ENCODE results near the gene AMTN.

Gene AMTN

DNA sequence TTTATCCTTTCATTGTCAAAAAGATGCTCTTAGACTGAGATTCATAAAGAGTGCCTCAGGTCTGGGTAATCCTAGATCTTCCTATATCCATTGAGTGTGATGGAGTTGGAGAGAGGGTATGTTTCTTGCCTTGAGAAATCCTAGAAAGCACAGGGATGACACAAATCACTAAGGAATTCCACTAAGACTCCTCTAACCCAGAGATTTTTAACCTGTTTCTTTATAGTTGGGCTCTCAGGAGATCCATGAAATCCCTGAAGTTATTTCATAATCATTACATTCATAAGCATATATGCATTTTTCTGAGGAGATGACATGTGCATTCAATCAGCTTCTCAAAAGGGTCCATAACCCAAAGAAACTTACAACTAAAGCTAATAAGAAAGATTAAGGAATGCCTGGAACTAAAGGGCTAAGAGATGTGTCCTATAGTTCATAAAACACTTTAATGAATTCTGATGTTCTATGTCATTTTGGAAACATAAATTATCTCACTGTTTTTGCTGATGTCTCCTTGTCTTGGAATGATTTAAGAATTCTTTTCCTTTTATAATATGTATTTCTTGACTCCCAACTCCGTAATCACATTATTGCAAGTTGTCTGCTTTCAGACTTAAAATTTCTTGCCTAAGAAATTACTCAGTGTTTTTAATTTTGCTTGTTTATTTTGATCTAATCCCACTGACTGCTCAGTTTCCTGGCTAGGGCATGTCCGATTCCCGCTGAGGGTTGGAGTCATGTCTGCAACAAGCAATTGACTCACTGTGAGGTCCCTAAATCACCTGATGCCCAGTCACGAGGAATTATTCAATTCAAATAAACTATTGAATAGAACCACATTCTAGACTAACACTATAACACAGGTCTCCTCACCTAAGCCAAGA is 2.8 kb upstream of the AMTN start:
- Histone ChIP-seq H3K27ac (no peak overlapping the region), H2AFZ (no peak overlapping the region), H3K79me2 (no peaks in the 10 kb centered on the region), H3K36me3 (ENCODE audit: control insufficient read depth, insufficient read depth, low read length) (no peaks in the 10 kb centered on the region), H3K4me3 (ENCODE audit: low read depth, low read length) (no peak overlapping the region), H3K27me3 (ENCODE audit: control insufficient read depth, insufficient read depth, low read length) (no peaks in the 10 kb centered on the region), H3K4me2 (ENCODE audit: low read length) (no peak overlapping the region), H3K9ac (no peak overlapping the region), H3K4me1 (no peaks in the 10 kb centered on the region), H3K9me3 (ENCODE audit: control insufficient read depth, low read length) (no peaks in the 10 kb centered on the region)
- TF ChIP-seq, protein P1, sequence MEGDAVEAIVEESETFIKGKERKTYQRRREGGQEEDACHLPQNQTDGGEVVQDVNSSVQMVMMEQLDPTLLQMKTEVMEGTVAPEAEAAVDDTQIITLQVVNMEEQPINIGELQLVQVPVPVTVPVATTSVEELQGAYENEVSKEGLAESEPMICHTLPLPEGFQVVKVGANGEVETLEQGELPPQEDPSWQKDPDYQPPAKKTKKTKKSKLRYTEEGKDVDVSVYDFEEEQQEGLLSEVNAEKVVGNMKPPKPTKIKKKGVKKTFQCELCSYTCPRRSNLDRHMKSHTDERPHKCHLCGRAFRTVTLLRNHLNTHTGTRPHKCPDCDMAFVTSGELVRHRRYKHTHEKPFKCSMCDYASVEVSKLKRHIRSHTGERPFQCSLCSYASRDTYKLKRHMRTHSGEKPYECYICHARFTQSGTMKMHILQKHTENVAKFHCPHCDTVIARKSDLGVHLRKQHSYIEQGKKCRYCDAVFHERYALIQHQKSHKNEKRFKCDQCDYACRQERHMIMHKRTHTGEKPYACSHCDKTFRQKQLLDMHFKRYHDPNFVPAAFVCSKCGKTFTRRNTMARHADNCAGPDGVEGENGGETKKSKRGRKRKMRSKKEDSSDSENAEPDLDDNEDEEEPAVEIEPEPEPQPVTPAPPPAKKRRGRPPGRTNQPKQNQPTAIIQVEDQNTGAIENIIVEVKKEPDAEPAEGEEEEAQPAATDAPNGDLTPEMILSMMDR (IDR thresholded peaks at IDR 0.05) = no peak

DNA sequence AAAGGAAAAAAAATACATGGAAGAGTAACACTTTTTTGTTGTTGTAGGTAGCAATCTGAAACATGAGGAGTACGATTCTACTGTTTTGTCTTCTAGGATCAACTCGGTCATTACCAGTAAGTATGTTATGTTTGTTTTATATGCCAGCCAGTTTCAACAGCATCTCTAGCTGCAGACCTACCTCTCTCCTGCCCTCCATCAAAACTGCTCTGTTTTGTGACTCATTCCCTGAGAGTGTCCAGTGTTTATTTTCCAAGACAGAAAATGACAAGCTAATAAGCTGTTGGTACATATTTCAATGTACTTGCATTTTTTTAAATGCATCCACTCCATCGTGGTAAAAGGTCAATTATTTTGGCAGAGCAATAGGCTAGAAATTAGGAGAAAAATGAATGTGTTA is 347 bp downstream of the AMTN start:
- TF ChIP-seq, protein P1 (IDR thresholded peaks at IDR 0.05) = no peak
- H3K36me3 ChIP-seq (ENCODE audit: control insufficient read depth, insufficient read depth, low read length) = no peaks in the 10 kb centered on the region
- H3K4me3 ChIP-seq (ENCODE audit: low read depth, low read length) = no peak overlapping the region
- H3K4me2 ChIP-seq (ENCODE audit: low read length) = no peak overlapping the region
- H3K27me3 ChIP-seq (ENCODE audit: control insufficient read depth, insufficient read depth, low read length) = no peaks in the 10 kb centered on the region
- no peaks in the 10 kb centered on the region for H3K4me1 ChIP-seq
- no peaks in the 10 kb centered on the region for H3K79me2 ChIP-seq
- no peaks in the 10 kb centered on the region for H3K9me3 ChIP-seq (ENCODE audit: control insufficient read depth, low read length)
- no peak overlapping the region for H3K9ac ChIP-seq
- no peak overlapping the region for H2AFZ ChIP-seq
- no peak overlapping the region for H3K27ac ChIP-seq

DNA sequence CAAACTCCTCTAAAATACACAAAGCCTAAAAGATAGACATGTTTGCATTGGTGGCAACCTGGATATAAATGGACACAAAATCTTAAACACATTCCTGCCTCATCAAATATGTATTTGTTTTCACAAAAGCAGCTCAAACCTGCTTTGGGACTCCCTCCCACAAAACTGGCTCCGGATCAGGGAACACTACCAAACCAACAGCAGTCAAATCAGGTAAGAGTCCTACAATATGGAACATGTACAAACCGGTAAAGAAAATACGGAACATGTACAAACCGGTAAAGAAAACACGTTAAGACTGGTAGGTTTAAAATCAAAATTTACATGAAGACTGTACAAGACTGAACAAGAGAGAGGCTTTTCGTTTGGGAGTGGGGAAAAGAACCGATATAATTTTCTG is 4.3 kb downstream of the AMTN start:
- H3K4me3 ChIP-seq (ENCODE audit: low read depth, low read length) = no peak overlapping the region
- H2AFZ ChIP-seq = no peak overlapping the region
- no peaks in the 10 kb centered on the region for H3K4me1 ChIP-seq
- H3K79me2 ChIP-seq = no peaks in the 10 kb centered on the region
- no peaks in the 10 kb centered on the region for H3K9me3 ChIP-seq (ENCODE audit: control insufficient read depth, low read length)
- H3K9ac ChIP-seq = no peak overlapping the region
- no peak overlapping the region for H3K4me2 ChIP-seq (ENCODE audit: low read length)
- TF ChIP-seq, protein P1 (IDR thresholded peaks at IDR 0.05) = no peak
- H3K36me3 ChIP-seq (ENCODE audit: control insufficient read depth, insufficient read depth, low read length) = no peaks in the 10 kb centered on the region
- no peak overlapping the region for H3K27ac ChIP-seq
- no peaks in the 10 kb centered on the region for H3K27me3 ChIP-seq (ENCODE audit: control insufficient read depth, insufficient read depth, low read length)

DNA sequence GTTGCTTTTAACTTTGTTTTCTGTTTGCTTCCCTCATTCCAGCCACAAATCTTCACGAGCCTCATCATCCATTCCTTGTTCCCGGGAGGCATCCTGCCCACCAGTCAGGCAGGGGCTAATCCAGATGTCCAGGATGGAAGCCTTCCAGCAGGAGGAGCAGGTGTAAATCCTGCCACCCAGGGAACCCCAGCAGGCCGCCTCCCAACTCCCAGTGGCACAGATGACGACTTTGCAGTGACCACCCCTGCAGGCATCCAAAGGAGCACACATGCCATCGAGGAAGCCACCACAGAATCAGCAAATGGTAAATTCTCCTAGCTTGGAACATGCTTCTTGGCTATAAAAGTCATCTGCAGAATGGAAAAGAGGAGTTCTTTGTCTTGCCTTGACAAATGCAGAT is 12.6 kb downstream of the AMTN start:
- H3K9ac ChIP-seq = no peak overlapping the region
- H3K27me3 ChIP-seq (ENCODE audit: control insufficient read depth, insufficient read depth, low read length) = no peaks in the 10 kb centered on the region
- no peaks in the 10 kb centered on the region for H3K36me3 ChIP-seq (ENCODE audit: control insufficient read depth, insufficient read depth, low read length)
- H3K79me2 ChIP-seq = no peaks in the 10 kb centered on the region
- no peak overlapping the region for H3K4me2 ChIP-seq (ENCODE audit: low read length)
- H3K27ac ChIP-seq = no peak overlapping the region
- no peak overlapping the region for H2AFZ ChIP-seq
- TF ChIP-seq, protein P1 (IDR thresholded peaks at IDR 0.05) = no peak
- H3K9me3 ChIP-seq (ENCODE audit: control insufficient read depth, low read length) = no peaks in the 10 kb centered on the region
- no peaks in the 10 kb centered on the region for H3K4me1 ChIP-seq
- no peak overlapping the region for H3K4me3 ChIP-seq (ENCODE audit: low read depth, low read length)

DNA sequence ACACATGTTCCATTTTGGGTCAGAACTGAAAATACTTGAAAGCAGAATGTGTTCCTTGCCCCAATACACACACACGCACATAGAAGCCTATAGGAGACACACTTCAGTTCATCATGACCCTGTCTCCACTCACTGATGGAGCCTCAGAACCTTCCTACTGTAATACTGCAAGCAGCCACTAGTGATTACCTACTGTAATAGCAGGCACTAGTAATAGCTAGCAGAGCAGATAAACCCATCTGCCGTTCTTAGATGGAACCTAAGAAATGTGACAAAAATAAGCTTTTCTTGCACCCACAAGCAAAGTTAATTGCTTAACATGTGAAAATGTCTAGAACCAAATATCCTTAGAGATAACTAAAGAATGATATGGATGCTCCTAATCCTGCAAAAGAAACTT is 13.6 kb downstream of the AMTN start:
- no peaks in the 10 kb centered on the region for H3K79me2 ChIP-seq
- H3K27ac ChIP-seq = no peak overlapping the region
- TF ChIP-seq, protein P1 (IDR thresholded peaks at IDR 0.05) = no peak
- no peak overlapping the region for H3K9ac ChIP-seq
- no peak overlapping the region for H2AFZ ChIP-seq
- H3K27me3 ChIP-seq (ENCODE audit: control insufficient read depth, insufficient read depth, low read length) = no peaks in the 10 kb centered on the region
- no peak overlapping the region for H3K4me3 ChIP-seq (ENCODE audit: low read depth, low read length)
- H3K9me3 ChIP-seq (ENCODE audit: control insufficient read depth, low read length) = no peaks in the 10 kb centered on the region
- H3K4me2 ChIP-seq (ENCODE audit: low read length) = no peak overlapping the region
- no peaks in the 10 kb centered on the region for H3K4me1 ChIP-seq
- H3K36me3 ChIP-seq (ENCODE audit: control insufficient read depth, insufficient read depth, low read length) = no peaks in the 10 kb centered on the region

Data from parathyroid adenoma (tissue), 2 donors.